ENCODE measurements around the gene LIX1L. TPM values are rescaled to one million over a fixed set of nuclear protein-coding genes. Genes with fewer than 3 reads are reported as not detected.

Gene LIX1L
- total RNA-seq, 1 donor from 2014 or later = 19.7 TPM

DNA sequence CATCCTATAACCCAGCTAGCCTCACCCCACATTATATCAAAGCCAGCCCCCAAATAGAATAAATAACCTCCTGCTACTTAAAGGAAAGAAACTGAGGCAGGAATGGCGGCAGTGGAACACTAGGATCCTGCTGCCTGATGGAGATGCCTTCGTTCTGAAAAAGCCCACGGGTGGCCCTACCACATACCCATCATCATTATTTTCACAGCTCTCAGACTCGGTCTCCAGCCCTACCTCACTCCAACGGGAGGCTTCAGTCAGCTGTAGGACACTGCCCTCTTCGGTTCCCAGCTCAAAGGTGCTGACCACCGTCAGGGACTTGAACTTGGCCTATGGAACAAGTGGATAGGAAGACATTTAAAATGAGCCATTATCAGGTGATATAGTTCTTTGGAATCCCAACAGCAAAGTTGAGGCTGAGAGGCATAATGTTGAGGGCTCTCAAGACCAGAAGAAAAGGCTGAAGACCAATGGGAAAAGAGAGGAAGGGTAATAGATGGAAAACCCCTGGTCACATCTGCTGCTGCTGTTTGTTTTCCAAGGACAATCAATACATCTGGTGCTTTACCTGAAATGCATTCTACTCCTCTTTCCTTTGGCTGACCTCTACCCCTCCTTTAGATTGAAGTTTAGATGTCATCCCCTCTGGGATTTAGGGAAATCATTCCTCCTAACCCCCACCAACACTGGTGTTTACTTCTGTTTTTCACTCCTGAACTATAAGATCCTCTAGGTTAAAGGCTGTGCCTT is 64.3 kb downstream of the LIX1L start:
- DNase-seq = no peak

GRCh38 chr1:145892486-145893087 is 65.2 kb downstream of the LIX1L start:
- DNase-seq = no peak

GRCh38 chr1:145891587-145892485 is 66.0 kb downstream of the LIX1L start:
- peak; percentile 94 for DNase-seq

- DNase-seq = no peak
Measured at GRCh38 chr1:145891143-145891542, 66.7 kb downstream of the LIX1L start.

- no peak for DNase-seq
Measured at GRCh38 chr1:145889722-145890121, 68.1 kb downstream of the LIX1L start.

DNA sequence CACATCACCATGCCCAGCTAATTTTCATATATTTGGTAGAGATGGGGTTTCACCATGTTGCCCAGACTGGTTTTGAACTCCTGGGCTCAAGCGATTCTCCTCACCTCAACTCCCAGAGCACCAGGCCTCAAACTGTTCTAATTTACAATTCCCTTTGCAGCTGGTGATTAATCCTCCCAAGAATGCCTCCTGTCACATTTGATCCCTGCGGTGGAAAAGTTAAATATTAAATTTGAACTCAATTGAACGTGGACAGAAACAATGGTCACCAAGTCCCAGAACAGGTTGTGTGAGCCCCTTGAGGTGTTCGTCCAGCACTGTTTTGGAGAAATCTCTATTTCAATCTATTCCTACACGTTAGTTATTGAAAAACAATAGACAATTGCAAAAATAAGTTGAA is 70.2 kb downstream of the LIX1L start:
- DNase-seq = no peak

DNA sequence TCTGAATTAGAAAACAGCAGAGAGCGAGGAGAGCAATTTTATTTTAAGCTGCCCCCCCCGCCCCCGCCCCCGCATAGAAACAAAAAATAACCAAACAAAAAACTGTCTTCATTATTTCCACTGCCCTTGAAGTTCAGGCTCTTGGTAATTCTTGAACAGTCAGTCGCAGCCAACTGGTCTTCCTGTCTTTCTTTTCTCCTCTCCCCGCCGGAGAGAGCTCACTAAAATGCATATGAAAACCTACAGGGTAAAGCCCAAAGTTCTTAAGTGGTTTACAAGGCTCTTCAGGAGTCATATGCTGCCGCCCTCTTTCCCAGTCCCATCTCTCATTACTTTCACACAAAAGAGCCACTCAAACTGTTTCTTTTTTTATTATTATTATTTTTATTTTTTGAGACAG is 71.0 kb downstream of the LIX1L start:
- DNase-seq = no peak

GRCh38 chr1:145886390-145886789 is 71.4 kb downstream of the LIX1L start:
- no peak for DNase-seq

GRCh38 chr1:145885738-145886287 is 72.0 kb downstream of the LIX1L start, which contains the start of gene ANKRD35:
Gene ANKRD35 (minus strand): TSS chr1:145885866. CDS start chr1:145885758, 108 bp downstream.
- peak; percentile 54 for DNase-seq

DNA sequence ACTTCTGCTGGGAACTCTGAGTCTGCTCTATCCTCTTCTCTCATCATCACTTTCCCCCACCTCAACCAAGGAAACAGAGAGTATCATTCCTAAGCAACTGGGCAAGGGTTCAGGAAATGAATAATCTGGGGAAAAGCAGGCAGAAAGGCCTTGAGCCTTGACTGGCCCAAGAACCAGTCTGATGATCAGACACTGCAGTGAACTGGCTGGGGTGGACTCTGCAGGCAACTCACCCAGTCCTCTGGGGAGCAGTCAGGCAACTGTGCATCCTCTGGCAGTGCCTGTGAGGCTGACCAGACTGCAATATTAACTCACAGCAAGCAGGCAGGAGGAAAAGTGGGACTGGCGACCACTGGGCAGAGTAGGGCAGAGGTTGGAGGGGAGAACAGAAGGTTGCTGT is 73.1 kb downstream of the LIX1L start:
- no peak for DNase-seq

Other genes starting within 250 kb of the LIX1L start
- not detected for gene CD160, start 238.5 kb downstream of the LIX1L start, total RNA-seq
- 14.4 TPM for gene RNF115, start 133.9 kb downstream of the LIX1L start, total RNA-seq
- gene POLR3C, start 133.8 kb downstream of the LIX1L start, total RNA-seq = 18.8 TPM
- 2.5 TPM for gene NUDT17, start 112.4 kb downstream of the LIX1L start, total RNA-seq
- gene PIAS3, start 98.9 kb downstream of the LIX1L start, total RNA-seq = 21.6 TPM
- 12.9 TPM for gene ANKRD35, start 72.2 kb downstream of the LIX1L start, total RNA-seq
- gene ITGA10, start 48.0 kb downstream of the LIX1L start, total RNA-seq = 0.89 TPM
- 19.1 TPM for gene PEX11B, start 39.3 kb downstream of the LIX1L start, total RNA-seq
- gene RBM8A, start 30.5 kb downstream of the LIX1L start, total RNA-seq = 82.0 TPM
- 0.30 TPM for gene ANKRD34A, start 6.6 kb upstream of the LIX1L start, total RNA-seq
- 11.9 TPM for gene POLR3GL, start 6.7 kb upstream of the LIX1L start, total RNA-seq
- 643 TPM for gene TXNIP, start 38.6 kb upstream of the LIX1L start, total RNA-seq
- 29.5 TPM for gene HJV, start 63.7 kb upstream of the LIX1L start, total RNA-seq
- gene NBPF10, start 186.8 kb upstream of the LIX1L start, total RNA-seq = 4.1 TPM

All from skin of body (tissue), 2 donors.